RWPE1 (cell line): ENCODE results near the gene C2orf92.

Experiments used
- CTCF ChIA-PET: fragments of 350-600 bp; sonication (Branson Sonifier 250); formaldehyde crosslinking; extraction: SDS; loops from one replicate; lab custom pipeline; 2021; lab: Yijun Ruan, JAX
- POLR2A ChIA-PET: fragments of 400-600 bp; formaldehyde crosslinking; extraction: SDS; loops from one replicate; lab custom pipeline; 2020; ENCODE audit warnings: antibody characterized with exemption; ENCODE audit not compliant: low non-redundant PET; lab: Yijun Ruan, JAX
- DNase-seq: peaks from one replicate; pipeline ENCODE4 v3.0.0; 2012; ENCODE audit warnings: low spot score
- H3K27ac ChIP-seq: fragments of 450-650 bp; 2 replicates; pipeline ENCODE4 v1.5.1; 2017
- CTCF ChIP-seq: fragments of 450-650 bp; conservative IDR thresholded peaks from 2 replicates; pipeline ENCODE4 v1.5.1; 2017; ENCODE audit warnings: low read depth, mild to moderate bottlenecking

C2orf92 gene

DNA sequence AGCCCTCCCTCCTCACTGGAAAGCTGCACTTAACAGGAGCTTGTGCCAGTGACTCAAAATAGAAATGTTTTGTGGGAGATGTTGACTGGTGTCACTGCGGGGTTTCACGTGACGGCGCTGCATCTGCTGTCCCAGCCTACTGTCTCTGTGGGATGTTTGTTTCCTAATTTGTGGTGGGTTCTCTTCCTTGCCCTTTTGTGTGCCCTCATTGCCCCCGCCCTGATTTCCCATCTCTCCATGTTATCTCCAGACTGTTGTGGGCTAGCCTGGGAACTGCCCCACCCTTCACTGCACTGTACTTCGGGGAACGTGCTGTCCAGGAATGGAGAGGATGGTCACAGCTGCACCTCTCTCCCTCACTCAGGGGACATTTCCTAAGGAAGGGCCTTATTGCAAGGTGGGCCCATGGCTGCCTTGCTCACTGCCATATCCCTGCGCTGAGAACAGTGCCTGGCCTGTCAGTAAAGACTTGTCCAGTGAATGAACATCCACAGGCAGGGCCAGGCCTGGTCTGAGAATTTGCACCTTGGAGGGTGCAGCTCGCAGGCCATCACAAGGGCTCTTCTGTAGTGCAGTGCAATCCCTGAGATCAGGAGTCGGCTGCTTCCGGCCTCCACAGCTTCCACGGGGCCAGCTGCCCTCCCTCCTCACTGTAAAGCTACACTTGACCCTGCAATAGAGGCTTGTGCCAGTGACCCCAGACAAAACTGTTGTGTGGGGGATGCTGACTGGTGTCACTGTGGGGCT is 61.9 kb downstream of the C2orf92 start:
- TF ChIP-seq CTCF = no peak
- no peak overlapping the region for H3K27ac ChIP-seq
- CTCF ChIA-PET = interaction anchor here (0.6 to 1.5 kb wide), 2 partner anchors 8 to 747 kb away, joined by 3 read pairs; no protein-coding TSS in a partner anchor
- no peak for DNase-seq
- POLR2A ChIA-PET = no interaction called here

DNA sequence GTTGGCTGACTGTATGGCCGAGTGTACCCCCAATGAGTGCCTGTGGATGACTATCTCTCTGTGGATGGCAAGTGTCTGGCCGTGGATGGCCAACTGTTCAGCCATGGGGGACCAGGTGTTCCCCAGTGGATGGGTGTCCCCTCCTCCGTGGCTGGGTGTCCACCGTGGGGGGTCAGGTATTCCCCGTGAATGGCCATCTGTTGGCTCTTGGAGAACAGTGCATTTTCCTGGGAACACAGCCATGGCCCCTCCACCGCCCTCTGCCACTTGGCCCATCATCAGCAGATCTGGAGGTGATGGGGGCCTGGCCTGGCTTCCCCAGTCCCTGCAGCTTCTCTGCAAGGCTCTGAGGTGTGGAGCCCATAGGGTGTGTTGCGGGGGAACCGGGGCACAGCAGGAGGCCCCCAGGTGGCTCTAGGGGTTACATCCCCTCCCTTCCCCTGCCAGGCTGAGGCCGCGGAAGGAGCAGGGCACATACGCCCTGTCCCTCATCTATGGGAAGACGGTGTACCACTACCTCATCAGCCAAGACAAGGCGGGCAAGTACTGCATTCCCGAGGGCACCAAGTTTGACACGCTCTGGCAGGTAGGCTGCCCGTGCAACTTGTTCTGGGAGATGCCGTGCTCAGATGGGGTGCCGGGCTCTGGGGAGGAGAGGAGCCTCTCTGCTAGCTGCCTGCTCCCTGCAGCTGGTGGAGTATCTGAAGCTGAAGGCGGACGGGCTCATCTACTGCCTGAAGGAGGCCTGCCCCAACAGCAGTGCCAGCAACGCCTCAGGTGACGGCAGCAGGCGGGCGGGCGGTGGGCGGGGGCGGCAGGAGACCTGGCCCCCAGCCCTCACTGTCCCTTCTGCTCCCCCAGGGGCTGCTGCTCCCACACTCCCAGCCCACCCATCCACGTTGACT is 63.2 kb downstream of the C2orf92 start:
- no peak for DNase-seq
- ChIA-PET POLR2A (no interaction called here), CTCF (no interaction called here)
- no peak overlapping the region for H3K27ac ChIP-seq
- no peak for TF ChIP-seq CTCF

DNA sequence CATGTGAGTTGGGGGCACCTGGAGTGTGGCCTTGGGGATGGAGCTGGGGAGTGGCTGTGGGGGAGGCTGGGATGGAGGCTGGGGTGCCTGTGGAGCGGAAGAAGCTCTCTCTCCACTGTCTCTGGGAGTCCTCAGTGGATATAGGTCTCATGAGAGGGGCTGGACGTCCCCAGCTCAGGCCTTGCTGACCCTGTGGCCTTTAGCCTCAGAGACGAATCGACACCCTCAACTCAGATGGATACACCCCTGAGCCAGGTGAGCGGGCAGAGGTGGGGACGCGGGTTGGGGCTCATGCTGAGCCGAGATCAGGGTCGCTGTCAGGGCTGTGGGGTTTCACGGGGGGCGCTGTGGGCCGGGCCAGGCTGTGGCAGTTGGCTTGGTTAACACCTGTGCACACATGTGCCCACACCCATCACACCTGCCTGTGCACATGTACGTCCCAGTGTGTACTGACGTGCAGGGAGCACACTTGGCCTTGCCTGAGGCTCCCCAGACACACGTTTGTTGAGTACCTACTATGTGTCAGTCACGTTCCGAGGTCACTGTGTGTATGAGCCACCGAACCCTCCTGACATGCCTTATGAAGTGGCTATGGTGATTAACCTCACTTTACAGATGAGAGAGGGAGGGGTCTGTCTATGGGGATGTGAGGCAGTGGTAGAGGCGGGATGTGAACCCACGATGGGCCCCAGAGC is 64.0 kb downstream of the C2orf92 start:
- no peak overlapping the region for H3K27ac ChIP-seq
- ChIA-PET CTCF (no interaction called here), POLR2A (no interaction called here)
- TF ChIP-seq CTCF = no peak
- no peak for DNase-seq

DNA sequence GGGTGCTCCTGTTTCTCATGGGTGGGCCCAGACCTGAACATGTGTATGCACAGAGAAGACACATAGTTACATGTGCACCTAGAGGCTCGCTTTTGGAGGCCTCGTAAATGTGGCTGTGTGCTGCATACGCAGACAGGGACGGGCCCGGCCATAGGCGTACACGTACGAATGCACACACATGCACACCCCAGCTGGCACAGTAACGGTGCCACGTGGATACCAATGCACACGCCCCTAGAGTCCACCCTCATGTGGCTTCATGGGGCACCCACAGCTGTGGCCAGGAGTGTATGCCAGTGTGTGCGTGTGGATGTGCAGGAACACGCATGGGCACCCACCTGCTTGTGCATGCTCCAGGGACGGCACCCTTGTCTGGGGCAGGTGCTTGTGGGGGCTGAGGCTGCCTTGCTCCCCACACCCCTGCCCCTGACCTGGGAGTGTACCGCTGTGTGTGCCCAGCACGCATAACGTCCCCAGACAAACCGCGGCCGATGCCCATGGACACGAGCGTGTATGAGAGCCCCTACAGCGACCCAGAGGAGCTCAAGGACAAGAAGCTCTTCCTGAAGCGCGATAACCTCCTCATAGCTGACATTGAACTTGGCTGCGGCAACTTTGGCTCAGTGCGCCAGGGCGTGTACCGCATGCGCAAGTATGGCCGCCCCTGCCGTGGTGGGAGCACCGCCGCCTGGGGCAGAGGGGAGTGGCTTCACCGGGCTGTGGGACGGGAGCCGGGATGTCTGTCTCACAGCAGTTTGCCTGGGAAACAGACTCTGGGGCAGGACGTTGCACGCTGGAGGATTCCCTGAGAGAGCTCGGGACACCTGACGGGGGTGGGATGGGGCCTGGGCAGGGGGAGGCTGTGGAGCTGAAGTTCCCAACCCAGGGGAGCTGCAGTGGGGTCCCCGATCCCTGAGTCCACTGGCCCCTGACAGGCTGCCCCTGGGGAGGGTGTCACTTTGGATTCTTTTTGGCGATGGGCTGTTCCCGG is 64.8 kb downstream of the C2orf92 start:
- POLR2A ChIA-PET = no interaction called here
- no peak overlapping the region for H3K27ac ChIP-seq
- no peak for DNase-seq
- CTCF ChIA-PET = no interaction called here
- no peak for TF ChIP-seq CTCF

GRCh38 chr2:97735161-97735561 is 65.6 kb downstream of the C2orf92 start:
- no peak for DNase-seq
- no peak for TF ChIP-seq CTCF
- CTCF ChIA-PET = no interaction called here
- H3K27ac ChIP-seq = no peak overlapping the region
- POLR2A ChIA-PET = no interaction called here
